Epithelial cell of esophagus (primary cell): Measurements from ENCODE around the gene TBC1D14.

Experiments used
- DNase-seq: peaks from one replicate; pipeline ENCODE4 v3.0.0; 2010; ENCODE audit warnings: low read depth
- H3K4me3 ChIP-seq: 2 replicates; pipeline ENCODE4 v1.5.1; 2011; ENCODE audit warnings: mild to moderate bottlenecking, low read length, control low read depth
- TF ChIP-seq, protein P1 (sequence below): IDR thresholded peaks from 2 replicates; pipeline ENCODE4 v1.5.1; 2011; ENCODE audit warnings: low read depth, mild to moderate bottlenecking, low read length, control low read depth, inconsistent platforms; ENCODE audit not compliant: insufficient read depth; ENCODE audit errors: missing control alignments

The TBC1D14 gene

DNA sequence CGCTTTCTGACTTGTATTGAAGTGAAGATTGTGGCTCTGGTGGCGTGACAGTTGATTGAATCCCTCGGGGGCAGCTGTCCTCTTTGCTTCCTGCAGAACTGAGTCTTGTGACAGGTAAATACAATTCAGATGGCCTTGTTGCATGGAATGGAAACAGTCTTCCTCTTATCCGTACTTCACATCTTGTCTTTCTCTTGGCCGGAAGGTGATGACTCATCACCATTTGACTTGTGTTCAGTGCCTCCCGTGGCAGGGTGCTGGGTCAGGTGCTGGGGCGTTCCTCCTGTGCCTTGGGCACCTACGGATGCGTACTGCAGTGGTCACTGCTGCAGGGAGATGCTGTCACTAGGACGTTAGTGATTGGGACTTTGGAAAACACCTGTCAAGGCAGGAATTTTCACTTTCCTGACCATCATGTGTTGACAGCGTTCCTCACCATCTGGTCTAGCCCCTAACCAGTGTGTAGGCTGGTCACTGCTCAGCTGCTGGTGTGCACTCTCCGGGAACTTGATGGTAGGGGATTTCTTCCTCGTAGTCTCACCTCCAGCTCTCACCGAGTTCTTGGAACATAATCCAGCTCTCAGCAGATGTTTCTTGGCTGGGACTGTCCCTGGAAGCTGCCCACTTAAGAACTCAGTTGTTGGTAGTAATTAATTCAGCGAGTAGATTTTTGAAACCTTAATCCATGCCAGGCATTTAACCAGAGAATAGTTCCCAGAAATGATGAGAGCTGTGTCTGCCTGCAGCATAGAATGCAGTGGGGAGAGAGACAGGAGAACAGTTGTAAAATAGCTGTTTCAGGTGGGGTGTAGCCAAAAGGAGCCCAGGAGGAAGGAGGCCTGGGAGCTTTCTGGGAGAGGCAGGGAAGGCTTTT is 7.2 kb downstream of the TBC1D14 start:
- DNase-seq, result peak; percentile 52
- no peak overlapping the region for H3K4me3 ChIP-seq
- TF ChIP-seq, protein P1, sequence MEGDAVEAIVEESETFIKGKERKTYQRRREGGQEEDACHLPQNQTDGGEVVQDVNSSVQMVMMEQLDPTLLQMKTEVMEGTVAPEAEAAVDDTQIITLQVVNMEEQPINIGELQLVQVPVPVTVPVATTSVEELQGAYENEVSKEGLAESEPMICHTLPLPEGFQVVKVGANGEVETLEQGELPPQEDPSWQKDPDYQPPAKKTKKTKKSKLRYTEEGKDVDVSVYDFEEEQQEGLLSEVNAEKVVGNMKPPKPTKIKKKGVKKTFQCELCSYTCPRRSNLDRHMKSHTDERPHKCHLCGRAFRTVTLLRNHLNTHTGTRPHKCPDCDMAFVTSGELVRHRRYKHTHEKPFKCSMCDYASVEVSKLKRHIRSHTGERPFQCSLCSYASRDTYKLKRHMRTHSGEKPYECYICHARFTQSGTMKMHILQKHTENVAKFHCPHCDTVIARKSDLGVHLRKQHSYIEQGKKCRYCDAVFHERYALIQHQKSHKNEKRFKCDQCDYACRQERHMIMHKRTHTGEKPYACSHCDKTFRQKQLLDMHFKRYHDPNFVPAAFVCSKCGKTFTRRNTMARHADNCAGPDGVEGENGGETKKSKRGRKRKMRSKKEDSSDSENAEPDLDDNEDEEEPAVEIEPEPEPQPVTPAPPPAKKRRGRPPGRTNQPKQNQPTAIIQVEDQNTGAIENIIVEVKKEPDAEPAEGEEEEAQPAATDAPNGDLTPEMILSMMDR, result no peak

DNA sequence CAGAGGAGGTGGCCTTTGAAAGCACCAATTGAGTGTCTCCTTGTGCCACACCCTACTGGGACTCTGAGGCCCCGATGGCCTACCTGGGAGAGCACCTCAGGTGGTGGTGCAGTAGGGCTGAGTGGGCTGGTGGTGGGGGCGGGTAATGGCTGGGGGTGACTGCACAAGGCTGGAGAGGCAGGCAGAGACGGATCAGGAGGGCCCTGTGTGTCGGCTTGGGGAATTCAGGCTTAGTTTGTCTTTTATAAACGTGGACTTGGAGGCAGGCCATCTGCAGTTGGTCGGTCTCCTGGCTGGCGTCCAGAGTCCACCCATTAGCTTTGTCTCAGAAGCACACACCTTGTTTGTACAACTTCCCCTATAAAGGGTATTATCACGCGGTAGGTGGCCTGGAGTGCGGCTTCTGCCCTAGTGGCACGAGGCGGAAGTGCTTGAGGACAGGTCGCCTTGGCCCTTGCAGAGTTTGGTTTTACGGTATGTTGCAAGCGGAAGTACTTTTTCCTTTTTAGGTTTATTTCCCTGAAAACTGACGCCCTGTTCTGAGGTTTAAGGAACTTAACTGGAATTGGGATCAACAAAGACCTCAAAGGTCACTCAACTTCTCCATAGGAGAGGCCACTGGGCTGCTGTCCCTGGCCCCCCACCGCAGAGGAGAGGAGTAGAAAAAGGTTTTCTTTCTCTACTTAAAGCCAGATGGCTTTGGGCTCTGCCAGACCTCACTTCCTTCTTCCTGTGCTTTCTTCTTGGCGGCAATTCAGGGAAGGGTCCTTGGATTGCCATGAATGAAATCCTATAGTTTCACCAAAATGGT is 8.0 kb downstream of the TBC1D14 start:
- TF ChIP-seq, protein P1, result peak; percentile 61
- no peak overlapping the region for H3K4me3 ChIP-seq
- peak; percentile 42 for DNase-seq

DNA sequence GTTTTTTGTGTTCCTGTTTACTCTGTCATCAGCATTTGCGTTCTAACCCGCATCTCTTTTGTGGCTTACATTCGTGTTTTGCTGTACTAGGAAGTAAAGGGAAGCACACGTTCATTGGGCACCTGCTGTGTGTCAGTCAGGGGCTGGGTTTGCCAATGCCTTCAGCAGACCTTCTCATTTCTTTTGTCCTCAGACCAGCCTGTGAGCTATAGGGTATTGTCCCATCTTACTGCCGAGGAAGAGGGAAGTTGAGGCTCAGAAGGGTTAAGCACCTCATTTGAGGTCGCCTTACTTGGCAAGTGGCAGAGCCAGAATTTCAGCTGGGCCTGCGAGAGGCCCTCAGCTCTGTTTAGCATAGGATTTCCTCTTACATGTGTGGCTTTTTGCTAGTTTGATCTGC is 8.7 kb downstream of the TBC1D14 start:
- H3K4me3 ChIP-seq, result no peak overlapping the region
- DNase-seq, result no peak
- TF ChIP-seq, protein P1, result no peak

DNA sequence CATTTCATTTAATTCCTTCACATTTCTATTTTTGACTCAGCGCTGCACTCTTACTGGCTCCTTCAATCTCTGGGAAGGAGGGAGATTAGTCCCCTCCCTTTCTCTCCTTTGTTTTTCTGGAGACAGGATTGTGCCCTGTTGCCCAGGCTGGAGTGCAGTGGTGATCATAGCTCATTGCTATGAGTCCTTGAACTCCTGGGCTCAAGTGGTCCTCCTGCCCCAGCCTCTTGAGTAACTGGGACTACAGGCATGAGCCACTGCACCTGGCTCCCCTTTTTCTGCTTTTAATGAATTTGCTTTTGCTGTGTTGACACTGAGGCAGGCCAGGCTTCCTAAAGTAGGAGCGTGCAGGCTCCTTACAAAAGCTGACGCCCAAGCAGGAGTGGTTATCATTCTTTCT is 10.5 kb downstream of the TBC1D14 start:
- DNase-seq, result no peak
- TF ChIP-seq, protein P1, result no peak

DNA sequence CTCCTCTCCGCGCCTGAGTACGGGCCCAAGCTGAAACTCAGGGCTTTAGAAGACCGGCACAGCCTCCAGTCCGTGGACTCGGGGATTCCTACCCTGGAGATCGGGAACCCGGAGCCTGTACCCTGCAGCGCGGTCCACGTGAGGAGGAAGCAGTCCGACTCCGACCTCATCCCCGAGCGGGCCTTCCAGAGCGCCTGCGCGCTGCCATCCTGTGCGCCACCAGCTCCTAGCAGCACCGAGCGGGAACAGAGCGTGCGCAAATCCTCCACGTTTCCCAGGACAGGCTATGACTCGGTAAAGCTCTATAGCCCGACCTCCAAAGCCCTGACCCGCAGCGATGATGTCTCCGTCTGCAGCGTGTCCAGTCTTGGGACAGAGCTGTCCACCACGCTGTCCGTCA is 13.9 kb downstream of the TBC1D14 start:
- TF ChIP-seq, protein P1, result no peak
- H3K4me3 ChIP-seq, result no peak overlapping the region
- no peak for DNase-seq

More for the DNA sequence above, 10.5 kb downstream of the TBC1D14 start:
- H3K4me3 ChIP-seq, result no peak overlapping the region

DNA sequence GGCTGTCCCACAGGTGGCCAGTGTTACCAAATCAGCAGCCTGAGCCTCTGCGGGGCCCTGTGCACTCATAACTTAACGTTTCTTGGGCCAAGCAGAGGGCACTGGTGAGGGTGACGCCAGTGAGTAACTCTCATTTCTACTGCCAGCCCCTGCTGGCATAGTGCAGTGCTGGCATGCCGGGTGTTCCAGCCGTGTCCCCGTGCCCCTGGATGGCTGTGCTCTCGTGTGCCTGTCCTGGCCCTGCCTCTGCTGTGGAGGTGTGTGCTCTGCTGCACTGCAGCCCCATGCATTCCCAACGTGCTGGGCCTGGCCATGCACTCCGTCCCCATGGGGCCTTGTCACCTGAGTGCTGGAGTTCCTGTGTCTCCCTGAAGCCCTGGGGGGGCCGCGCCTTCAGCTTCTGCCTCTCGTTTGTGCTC is 14.7 kb downstream of the TBC1D14 start:
- no peak overlapping the region for H3K4me3 ChIP-seq
- TF ChIP-seq, protein P1, result no peak
- no peak for DNase-seq
